Gastrocnemius medialis (tissue), 4 donors: ENCODE results near the gene SHB. TPM values are rescaled to one million over a fixed set of nuclear protein-coding genes. Genes with fewer than 3 reads are reported as not detected.

Experiments used
- ATAC-seq, 2 donors: fragments of 150-250 bp; one replicate each; pipeline ENCODE4 v1.9.1; 2016
- DNase-seq, 2 donors: peaks; one replicate each; pipeline ENCODE4 v3.0.0-alpha.2; 2019
- H3K27ac ChIP-seq, 4 donors: fragments of 200-600 bp; sonication (generic); 1 replicate in 1 of 4; 2 replicates in 3 of 4; pipeline ENCODE4 v1.5.1; 2016 to 2018; ENCODE audit warnings: mild to moderate bottlenecking in 2 of 4, moderate library complexity in 1 of 4
- H3K27me3 ChIP-seq, 3 donors: fragments of 200-600 bp; sonication (generic) in 2 of 3; 1 replicate in 1 of 3; 2 replicates in 2 of 3; pipeline versions ENCODE4 v1.5.1 to v1.6.0; 2016 to 2019; ENCODE audit warnings: mild to moderate bottlenecking in 1 of 3, moderate library complexity in 1 of 3
- H3K36me3 ChIP-seq, 2 donors: fragments of 200-600 bp; sonication (generic) in 1 of 2; one replicate each; pipeline ENCODE4 v1.5.1; 2017 to 2018
- H3K4me1 ChIP-seq, 2 donors: fragments of 200-600 bp; sonication (generic) in 1 of 2; one replicate each; pipeline ENCODE4 v1.5.1; 2016 to 2017; ENCODE audit warnings: mild to moderate bottlenecking in 2 of 2
- H3K4me3 ChIP-seq, 4 donors: fragments of 200-600 bp; sonication (generic) in 3 of 4; 1 replicate in 1 of 4; 2 replicates in 3 of 4; pipeline ENCODE4 v1.5.1; 2016 to 2019; ENCODE audit warnings: mild to moderate bottlenecking in 2 of 4
- H3K9me3 ChIP-seq, 3 donors: fragments of 200-600 bp; sonication (generic) in 2 of 3; 1 replicate in 1 of 3; 2 replicates in 2 of 3; pipeline ENCODE4 v1.5.1; 2016 to 2019
- CTCF ChIP-seq, 5 experiments: fragments of 450-650 bp in 3 of 5; fragments of 200-600 bp in 2 of 5; sonication (generic) in 2 of 5; IDR thresholded peaks in 4 of 5; conservative IDR thresholded peaks in 1 of 5; 1 replicate in 4 of 5; 2 replicates in 1 of 5; pipeline ENCODE4 v1.5.1; 2016 to 2019; ENCODE audit warnings: antibody characterized with exemption in 5 of 5, mild to moderate bottlenecking in 3 of 5, moderate library complexity in 3 of 5
- POLR2A ChIP-seq, 2 donors: fragments of 450-650 bp; IDR thresholded peaks; one replicate each; pipeline ENCODE4 v1.6.1; 2017; ENCODE audit warnings: antibody characterized with exemption in 2 of 2, mild to moderate bottlenecking in 2 of 2, moderate library complexity in 2 of 2
- in situ Hi-C, 4 donors: fragments of 200-750 bp; cut with MboI; loops; one replicate each; pipeline versions ENCODE4 v1.15.0 to v1.8.0; 2017; ENCODE audit warnings: low sequenced_read_pairs in 4 of 4
- intact Hi-C: fragments of 100-400 bp; cut with DNase I; formaldehyde crosslinking; loops from one replicate; pipeline ENCODE4 v1.15.1; 2023; ENCODE audit warnings: low total_unique reads
- total RNA-seq, 4 donors: library from RNA; depleted of rRNA; stranded (reverse); fragments of >200 nt; gene quantifications; one replicate each; pipeline versions ENCODE4 v1.1.0 to v1.2.3, GENCODE V29; 2016

The SHB gene
- total RNA-seq, 4 donors from 2014 or later = 1.2 to 6.1 (median 4.6) TPM

- intact Hi-C loops = no loop called here
- no peaks in the 10 kb centered on the region for H3K36me3 ChIP-seq
- H3K27ac ChIP-seq = no peak overlapping the region
- ATAC-seq (no peak), DNase-seq (no peak)
- in situ Hi-C loops = loop anchor here in 1 of 4 donors (25.0 kb wide), 1 partner anchor 250 kb away; no protein-coding TSS in a partner anchor
- no peaks in the 10 kb centered on the region for H3K27me3 ChIP-seq
- no peak overlapping the region for H3K4me3 ChIP-seq
- TF ChIP-seq POLR2A (IDR thresholded peaks at IDR 0.05) (no peak), CTCF (IDR thresholded peaks at IDR 0.05 in 4 of 5, conservative IDR thresholded peaks at IDR 0.05 in 1 of 5) (no peak)
- H3K4me1 ChIP-seq = no peaks in the 10 kb centered on the region
- no peaks in the 10 kb centered on the region for H3K9me3 ChIP-seq
Observed at GRCh38 chr9:38112049-38112448, 43.0 kb upstream of the SHB start.

- Histone ChIP-seq H3K27me3 (no peaks in the 10 kb centered on the region), H3K4me3 (no peak overlapping the region), H3K4me1 (no peaks in the 10 kb centered on the region), H3K9me3 (no peaks in the 10 kb centered on the region), H3K36me3 (no peaks in the 10 kb centered on the region), H3K27ac (no peak overlapping the region)
- TF ChIP-seq CTCF (IDR thresholded peaks at IDR 0.05 in 4 of 5, conservative IDR thresholded peaks at IDR 0.05 in 1 of 5) = no peak
- TF ChIP-seq POLR2A (IDR thresholded peaks at IDR 0.05) = no peak
- no peak for ATAC-seq
- no peak for DNase-seq
- intact Hi-C loops (no loop called here), in situ Hi-C loops (loop anchor here in 1 of 4 donors (25.0 kb wide), 1 partner anchor 252 kb away; no protein-coding TSS in a partner anchor)
Observed at GRCh38 chr9:38110476-38110875, 41.4 kb upstream of the SHB start.

- Histone ChIP-seq H3K4me1 (no peaks in the 10 kb centered on the region), H3K9me3 (no peaks in the 10 kb centered on the region), H3K4me3 (no peak overlapping the region), H3K27me3 (no peaks in the 10 kb centered on the region), H3K36me3 (no peaks in the 10 kb centered on the region), H3K27ac (no peak overlapping the region)
- DNase-seq (no peak), ATAC-seq (no peak)
- in situ Hi-C loops (loop anchor here in 1 of 4 donors (25.0 kb wide), 1 partner anchor 253 kb away; no protein-coding TSS in a partner anchor), intact Hi-C loops (no loop called here)
- TF ChIP-seq POLR2A (IDR thresholded peaks at IDR 0.05) (no peak), CTCF (IDR thresholded peaks at IDR 0.05 in 4 of 5, conservative IDR thresholded peaks at IDR 0.05 in 1 of 5) (no peak)
Observed at GRCh38 chr9:38109601-38110000, 40.6 kb upstream of the SHB start.

GRCh38 chr9:38108326-38108725 lies 39.3 kb upstream of the SHB start:
- Histone ChIP-seq H3K4me1 (no peaks in the 10 kb centered on the region), H3K27me3 (no peaks in the 10 kb centered on the region), H3K36me3 (no peaks in the 10 kb centered on the region), H3K27ac (no peak overlapping the region), H3K4me3 (no peak overlapping the region), H3K9me3 (no peaks in the 10 kb centered on the region)
- ATAC-seq (no peak), DNase-seq (no peak)
- intact Hi-C loops (no loop called here), in situ Hi-C loops (loop anchor here in 1 of 4 donors (25.0 kb wide), 1 partner anchor 254 kb away; no protein-coding TSS in a partner anchor)
- TF ChIP-seq CTCF (IDR thresholded peaks at IDR 0.05 in 4 of 5, conservative IDR thresholded peaks at IDR 0.05 in 1 of 5) (no peak), POLR2A (IDR thresholded peaks at IDR 0.05) (no peak)

- ATAC-seq (no peak), DNase-seq (no peak)
- H3K27me3 ChIP-seq = no peaks in the 10 kb centered on the region
- intact Hi-C loops (no loop called here), in situ Hi-C loops (loop anchor here in 1 of 4 donors (25.0 kb wide), 1 partner anchor 254 kb away; no protein-coding TSS in a partner anchor)
- no peaks in the 10 kb centered on the region for H3K36me3 ChIP-seq
- H3K4me1 ChIP-seq = no peaks in the 10 kb centered on the region
- no peaks in the 10 kb centered on the region for H3K9me3 ChIP-seq
- H3K27ac ChIP-seq = no peak overlapping the region
- TF ChIP-seq CTCF (IDR thresholded peaks at IDR 0.05 in 4 of 5, conservative IDR thresholded peaks at IDR 0.05 in 1 of 5) = no peak
- TF ChIP-seq POLR2A (IDR thresholded peaks at IDR 0.05) = no peak
- H3K4me3 ChIP-seq = no peak overlapping the region
Observed at GRCh38 chr9:38107811-38108304, 38.8 kb upstream of the SHB start.
